GM23338 (cell line): Measurements from ENCODE around the gene FRAS1. TPM values are rescaled to one million over a fixed set of nuclear protein-coding genes. Genes with fewer than 3 reads are reported as not detected.

ENCODE experiments used
- ATAC-seq: fragments of 200-7000 bp; cut with Tn5 transposase; 3 replicates; pipeline ENCODE4 v1.9.1; 2020
- DNase-seq: peaks from one replicate; pipeline ENCODE4 v3.0.0-alpha.2; 2015; ENCODE audit warnings: low spot score
- H2AFZ ChIP-seq: fragments of 200-600 bp; sonication (generic); 2 replicates; pipeline ENCODE4 v1.8.0; 2016; ENCODE audit warnings: antibody characterized with exemption, mild to moderate bottlenecking, moderate library complexity
- H3F3A ChIP-seq: fragments of 200-600 bp; sonication (generic); replicated peaks from 2 replicates; pipeline ENCODE4 v1.8.0; 2017; ENCODE audit warnings: antibody characterized with exemption, mixed run types, low read depth
- H3K27ac ChIP-seq: fragments of 200-600 bp; sonication (generic); 2 replicates; pipeline ENCODE4 v1.6.1; 2016; ENCODE audit warnings: low read depth
- H3K27me3 ChIP-seq: fragments of 200-600 bp; sonication (generic); 2 replicates; pipeline ENCODE4 v1.8.0; 2016; ENCODE audit warnings: mild to moderate bottlenecking, mixed run types, moderate library complexity; ENCODE audit not compliant: insufficient read depth
- H3K36me3 ChIP-seq: fragments of 200-600 bp; sonication (generic); 2 replicates; pipeline ENCODE4 v1.8.0; 2016; ENCODE audit warnings: mild to moderate bottlenecking; ENCODE audit not compliant: insufficient read depth
- H3K4me1 ChIP-seq: fragments of 200-600 bp; sonication (generic); 2 replicates; pipeline ENCODE4 v1.8.0; 2016; ENCODE audit warnings: mild to moderate bottlenecking, moderate library complexity; ENCODE audit not compliant: insufficient read depth
- H3K4me2 ChIP-seq: fragments of 200-600 bp; sonication (generic); 2 replicates; pipeline ENCODE4 v1.7.1; 2017; ENCODE audit warnings: mixed run types
- H3K4me3 ChIP-seq: fragments of 200-600 bp; sonication (generic); 2 replicates; pipeline ENCODE4 v1.6.1; 2016; ENCODE audit warnings: mixed run types
- H3K79me2 ChIP-seq: fragments of 200-600 bp; sonication (generic); replicated peaks from 2 replicates; pipeline ENCODE4 v1.8.0; 2017; ENCODE audit warnings: mild to moderate bottlenecking; ENCODE audit not compliant: insufficient read depth
- H3K9me2 ChIP-seq: fragments of 200-600 bp; sonication (generic); 2 replicates; pipeline ENCODE4 v1.8.0; 2017; ENCODE audit not compliant: insufficient read depth
- H4K20me1 ChIP-seq: fragments of 200-600 bp; sonication (generic); replicated peaks from 2 replicates; pipeline ENCODE4 v1.8.0; 2017; ENCODE audit warnings: mild to moderate bottlenecking; ENCODE audit not compliant: insufficient read depth
- H3K27ac Mint-ChIP-seq: 2 replicates; pipeline ENCODE4 v1.8.0; 2020; ENCODE audit warnings: inconsistent platforms, mild to moderate bottlenecking, moderate library complexity, mixed read lengths
- H3K27me3 Mint-ChIP-seq: 3 replicates; pipeline ENCODE4 v1.8.0; 2022; ENCODE audit warnings: low read depth, mild to moderate bottlenecking, moderate library complexity, mixed read lengths, inconsistent platforms; ENCODE audit not compliant: insufficient read depth, poor library complexity
- H3K36me3 Mint-ChIP-seq: 3 replicates; pipeline ENCODE4 v1.8.0; 2021; ENCODE audit warnings: low read depth, mild to moderate bottlenecking, inconsistent platforms, moderate library complexity, mixed read lengths
- H3K4me1 Mint-ChIP-seq: 3 replicates; pipeline ENCODE4 v1.8.0; 2020; ENCODE audit warnings: mild to moderate bottlenecking, inconsistent platforms, mixed read lengths
- H3K4me3 Mint-ChIP-seq: 3 replicates; pipeline ENCODE4 v1.8.0; 2021; ENCODE audit warnings: moderate library complexity, mild to moderate bottlenecking, inconsistent platforms, mixed read lengths
- H3K9me3 Mint-ChIP-seq: 3 replicates; pipeline ENCODE4 v1.8.0; 2020; ENCODE audit warnings: moderate library complexity, mild to moderate bottlenecking, inconsistent platforms, mixed read lengths
- CREB1 ChIP-seq: fragments of 250-450 bp; sonication (Bioruptor Pico); IDR thresholded peaks from 2 replicates; pipeline ENCODE4 v1.5.0; 2020; ENCODE audit warnings: low read depth, mild to moderate bottlenecking, moderate library complexity
- EZH2 ChIP-seq: fragments of 200-600 bp; sonication (generic); IDR thresholded peaks from one replicate; pipeline ENCODE4 v1.8.0; 2017; ENCODE audit warnings: antibody characterized with exemption, mild to moderate bottlenecking, low read depth; ENCODE audit not compliant: unreplicated experiment
- EZH2phosphoT487 ChIP-seq: fragments of 200-600 bp; sonication (generic); IDR thresholded peaks from one replicate; pipeline ENCODE4 v1.8.1; 2018; ENCODE audit warnings: antibody characterized with exemption; ENCODE audit not compliant: unreplicated experiment
- JUNB ChIP-seq: IDR thresholded peaks from one replicate; pipeline ENCODE4 v1.6.1; 2016; ENCODE audit warnings: antibody characterized with exemption; ENCODE audit not compliant: unreplicated experiment
- POLR2AphosphoS5 ChIP-seq: IDR thresholded peaks from 2 replicates; pipeline ENCODE4 v1.6.1; 2016; ENCODE audit warnings: antibody characterized with exemption, low read depth
- STAT1 ChIP-seq: IDR thresholded peaks from one replicate; pipeline ENCODE4 v1.6.1; 2016; ENCODE audit warnings: antibody characterized with exemption; ENCODE audit not compliant: unreplicated experiment
- ZNF114 ChIP-seq: fragments of 250-450 bp; sonication (Bioruptor Pico); IDR thresholded peaks from 2 replicates; pipeline ENCODE4 v1.5.0; 2020; ENCODE audit warnings: mild to moderate bottlenecking, moderate library complexity
- polyA plus RNA-seq: library from polyadenylated mRNA; unstranded; fragments of >200 nt; fragmentation: Nextera tagmentation; extraction: Ambion mirVana; gene quantifications from 2 replicates; pipeline ENCODE4 v1.2.1, GENCODE V29; 2016
- total RNA-seq: library from RNA; depleted of rRNA; stranded (reverse); fragments of >200 nt; shearing (Covaris generic); gene quantifications from 2 replicates; pipeline ENCODE4 v1.2.3, GENCODE V29; 2014
- TF ChIP-seq, protein P1 (sequence below), 2 experiments: fragments of 200-600 bp in 1 of 2; sonication (generic) in 1 of 2; conservative IDR thresholded peaks; 2 replicates each; pipeline versions ENCODE4 v1.5.1 to v1.6.1; 2016 to 2017; ENCODE audit warnings: antibody characterized with exemption in 2 of 2, low read depth in 2 of 2, mild to moderate bottlenecking in 2 of 2, moderate library complexity in 1 of 2
- TF ChIP-seq, protein P2 (sequence below): IDR thresholded peaks from one replicate; pipeline ENCODE4 v1.6.1; 2018; ENCODE audit warnings: antibody characterized with exemption; ENCODE audit not compliant: unreplicated experiment
- TF ChIP-seq, protein P3 (sequence below): fragments of 250-450 bp; sonication (Bioruptor Pico); IDR thresholded peaks from 2 replicates; pipeline ENCODE4 v1.5.0; 2020; ENCODE audit warnings: mild to moderate bottlenecking, moderate library complexity

The FRAS1 gene
- total and polyA plus RNA-seq, 2 experiments from 2014 or later, result 12.4 to 108 TPM

DNA sequence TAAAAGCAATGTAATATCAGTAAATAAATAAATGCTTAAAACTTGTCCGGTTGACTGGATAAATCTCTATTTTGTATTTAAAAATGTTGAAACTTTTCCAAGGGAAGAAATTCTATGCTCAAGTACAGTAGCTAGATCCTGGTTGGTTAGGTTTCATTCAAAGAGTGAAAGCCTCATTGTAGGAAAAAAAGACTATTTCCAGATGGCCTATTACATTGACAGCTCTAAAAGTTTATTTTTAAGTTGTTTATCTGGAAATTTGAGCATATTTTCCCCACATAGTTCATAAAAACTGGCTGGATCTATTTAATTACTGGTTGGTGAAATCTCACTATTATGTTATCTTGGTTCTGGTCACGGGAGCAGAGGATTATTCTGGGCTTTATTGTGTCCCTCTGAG is 38.0 kb downstream of the FRAS1 start:
- Histone ChIP-seq H4K20me1 (no peaks in the 10 kb centered on the region), H3K36me3 (peaks cover 11% of the 10 kb centered on the region; the same call in 1 of the 2 replicates), H3K4me2 (no peak overlapping the region), H3F3A (peaks cover 21% of the 10 kb centered on the region), H3K27me3 (no peaks in the 10 kb centered on the region), H2AFZ (no peak overlapping the region), H3K4me1 (peaks cover 31% of the 10 kb centered on the region), H3K4me3 (no peak overlapping the region), H3K79me2 (peaks cover 32% of the 10 kb centered on the region), H3K9me2 (no peaks in the 10 kb centered on the region), H3K27ac (no peak overlapping the region)
- no peak overlapping the region for H3K4me3 Mint-ChIP-seq
- ATAC-seq, result no peak
- peaks cover 24% of the 10 kb centered on the region for H3K9me3 Mint-ChIP-seq
- TF ChIP-seq JUNB (no peak), POLR2AphosphoS5 (no peak)
- TF ChIP-seq, protein P1, sequence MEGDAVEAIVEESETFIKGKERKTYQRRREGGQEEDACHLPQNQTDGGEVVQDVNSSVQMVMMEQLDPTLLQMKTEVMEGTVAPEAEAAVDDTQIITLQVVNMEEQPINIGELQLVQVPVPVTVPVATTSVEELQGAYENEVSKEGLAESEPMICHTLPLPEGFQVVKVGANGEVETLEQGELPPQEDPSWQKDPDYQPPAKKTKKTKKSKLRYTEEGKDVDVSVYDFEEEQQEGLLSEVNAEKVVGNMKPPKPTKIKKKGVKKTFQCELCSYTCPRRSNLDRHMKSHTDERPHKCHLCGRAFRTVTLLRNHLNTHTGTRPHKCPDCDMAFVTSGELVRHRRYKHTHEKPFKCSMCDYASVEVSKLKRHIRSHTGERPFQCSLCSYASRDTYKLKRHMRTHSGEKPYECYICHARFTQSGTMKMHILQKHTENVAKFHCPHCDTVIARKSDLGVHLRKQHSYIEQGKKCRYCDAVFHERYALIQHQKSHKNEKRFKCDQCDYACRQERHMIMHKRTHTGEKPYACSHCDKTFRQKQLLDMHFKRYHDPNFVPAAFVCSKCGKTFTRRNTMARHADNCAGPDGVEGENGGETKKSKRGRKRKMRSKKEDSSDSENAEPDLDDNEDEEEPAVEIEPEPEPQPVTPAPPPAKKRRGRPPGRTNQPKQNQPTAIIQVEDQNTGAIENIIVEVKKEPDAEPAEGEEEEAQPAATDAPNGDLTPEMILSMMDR (conservative IDR thresholded peaks at IDR 0.05; ENCODE audit: low read depth in 2 of 2), result 0 out of 4 replicates have a peak, but pooled peaks of 1 of the 2 experiments have one; percentile 4
- peaks cover 3% of the 10 kb centered on the region for H3K27me3 Mint-ChIP-seq
- H3K36me3 Mint-ChIP-seq, result peaks cover 49% of the 10 kb centered on the region
- DNase-seq, result no peak
- peaks cover 21% of the 10 kb centered on the region for H3K4me1 Mint-ChIP-seq
- no peak overlapping the region for H3K27ac Mint-ChIP-seq

DNA sequence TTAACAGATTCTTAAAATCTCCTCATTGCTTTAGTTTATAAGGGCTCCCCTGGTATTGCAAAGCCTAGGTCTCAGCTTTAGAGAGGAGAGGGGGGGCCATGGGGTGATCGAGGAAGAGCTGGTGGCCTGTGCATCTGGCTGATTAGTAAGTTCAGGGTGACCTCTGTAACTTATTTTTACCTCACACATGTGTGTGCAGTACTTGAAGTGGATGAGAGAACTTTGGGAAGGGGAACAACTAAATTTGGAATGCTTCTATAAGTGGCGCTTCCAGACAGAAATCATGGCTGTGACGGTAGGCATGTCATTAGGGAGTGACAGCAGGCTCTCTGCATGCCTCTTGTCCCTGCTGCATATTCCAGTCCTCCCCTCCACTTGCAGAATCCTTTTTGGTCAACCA is 41.9 kb downstream of the FRAS1 start:
- Histone ChIP-seq H3F3A (no peaks in the 10 kb centered on the region), H3K4me2 (no peak overlapping the region), H3K36me3 (peaks cover 11% of the 10 kb centered on the region; the same call in 1 of the 2 replicates), H3K27ac (0 out of 2 replicates have a peak overlapping the region, but pooled peaks have one; percentile 72), H3K79me2 (peaks cover 48% of the 10 kb centered on the region), H3K4me1 (0 out of 2 replicates have a peak, but pooled peaks cover under 1% of the 10 kb centered on the region), H3K27me3 (no peaks in the 10 kb centered on the region), H3K9me2 (no peaks in the 10 kb centered on the region), H4K20me1 (0 out of 2 replicates have a peak, but pooled peaks cover 5% of the 10 kb centered on the region), H2AFZ (no peak overlapping the region), H3K4me3 (no peak overlapping the region)
- no peak overlapping the region for H3K27ac Mint-ChIP-seq
- ATAC-seq (no peak), DNase-seq (no peak)
- no peak for TF ChIP-seq EZH2
- TF ChIP-seq, protein P2, sequence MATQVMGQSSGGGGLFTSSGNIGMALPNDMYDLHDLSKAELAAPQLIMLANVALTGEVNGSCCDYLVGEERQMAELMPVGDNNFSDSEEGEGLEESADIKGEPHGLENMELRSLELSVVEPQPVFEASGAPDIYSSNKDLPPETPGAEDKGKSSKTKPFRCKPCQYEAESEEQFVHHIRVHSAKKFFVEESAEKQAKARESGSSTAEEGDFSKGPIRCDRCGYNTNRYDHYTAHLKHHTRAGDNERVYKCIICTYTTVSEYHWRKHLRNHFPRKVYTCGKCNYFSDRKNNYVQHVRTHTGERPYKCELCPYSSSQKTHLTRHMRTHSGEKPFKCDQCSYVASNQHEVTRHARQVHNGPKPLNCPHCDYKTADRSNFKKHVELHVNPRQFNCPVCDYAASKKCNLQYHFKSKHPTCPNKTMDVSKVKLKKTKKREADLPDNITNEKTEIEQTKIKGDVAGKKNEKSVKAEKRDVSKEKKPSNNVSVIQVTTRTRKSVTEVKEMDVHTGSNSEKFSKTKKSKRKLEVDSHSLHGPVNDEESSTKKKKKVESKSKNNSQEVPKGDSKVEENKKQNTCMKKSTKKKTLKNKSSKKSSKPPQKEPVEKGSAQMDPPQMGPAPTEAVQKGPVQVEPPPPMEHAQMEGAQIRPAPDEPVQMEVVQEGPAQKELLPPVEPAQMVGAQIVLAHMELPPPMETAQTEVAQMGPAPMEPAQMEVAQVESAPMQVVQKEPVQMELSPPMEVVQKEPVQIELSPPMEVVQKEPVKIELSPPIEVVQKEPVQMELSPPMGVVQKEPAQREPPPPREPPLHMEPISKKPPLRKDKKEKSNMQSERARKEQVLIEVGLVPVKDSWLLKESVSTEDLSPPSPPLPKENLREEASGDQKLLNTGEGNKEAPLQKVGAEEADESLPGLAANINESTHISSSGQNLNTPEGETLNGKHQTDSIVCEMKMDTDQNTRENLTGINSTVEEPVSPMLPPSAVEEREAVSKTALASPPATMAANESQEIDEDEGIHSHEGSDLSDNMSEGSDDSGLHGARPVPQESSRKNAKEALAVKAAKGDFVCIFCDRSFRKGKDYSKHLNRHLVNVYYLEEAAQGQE, result no peak
- TF ChIP-seq EZH2phosphoT487, result no peak
- no peak for TF ChIP-seq STAT1
- no peak for TF ChIP-seq ZNF114
- TF ChIP-seq CREB1 (CRISPR knock-in tag), result no peak
- TF ChIP-seq JUNB, result no peak
- TF ChIP-seq, protein P3, sequence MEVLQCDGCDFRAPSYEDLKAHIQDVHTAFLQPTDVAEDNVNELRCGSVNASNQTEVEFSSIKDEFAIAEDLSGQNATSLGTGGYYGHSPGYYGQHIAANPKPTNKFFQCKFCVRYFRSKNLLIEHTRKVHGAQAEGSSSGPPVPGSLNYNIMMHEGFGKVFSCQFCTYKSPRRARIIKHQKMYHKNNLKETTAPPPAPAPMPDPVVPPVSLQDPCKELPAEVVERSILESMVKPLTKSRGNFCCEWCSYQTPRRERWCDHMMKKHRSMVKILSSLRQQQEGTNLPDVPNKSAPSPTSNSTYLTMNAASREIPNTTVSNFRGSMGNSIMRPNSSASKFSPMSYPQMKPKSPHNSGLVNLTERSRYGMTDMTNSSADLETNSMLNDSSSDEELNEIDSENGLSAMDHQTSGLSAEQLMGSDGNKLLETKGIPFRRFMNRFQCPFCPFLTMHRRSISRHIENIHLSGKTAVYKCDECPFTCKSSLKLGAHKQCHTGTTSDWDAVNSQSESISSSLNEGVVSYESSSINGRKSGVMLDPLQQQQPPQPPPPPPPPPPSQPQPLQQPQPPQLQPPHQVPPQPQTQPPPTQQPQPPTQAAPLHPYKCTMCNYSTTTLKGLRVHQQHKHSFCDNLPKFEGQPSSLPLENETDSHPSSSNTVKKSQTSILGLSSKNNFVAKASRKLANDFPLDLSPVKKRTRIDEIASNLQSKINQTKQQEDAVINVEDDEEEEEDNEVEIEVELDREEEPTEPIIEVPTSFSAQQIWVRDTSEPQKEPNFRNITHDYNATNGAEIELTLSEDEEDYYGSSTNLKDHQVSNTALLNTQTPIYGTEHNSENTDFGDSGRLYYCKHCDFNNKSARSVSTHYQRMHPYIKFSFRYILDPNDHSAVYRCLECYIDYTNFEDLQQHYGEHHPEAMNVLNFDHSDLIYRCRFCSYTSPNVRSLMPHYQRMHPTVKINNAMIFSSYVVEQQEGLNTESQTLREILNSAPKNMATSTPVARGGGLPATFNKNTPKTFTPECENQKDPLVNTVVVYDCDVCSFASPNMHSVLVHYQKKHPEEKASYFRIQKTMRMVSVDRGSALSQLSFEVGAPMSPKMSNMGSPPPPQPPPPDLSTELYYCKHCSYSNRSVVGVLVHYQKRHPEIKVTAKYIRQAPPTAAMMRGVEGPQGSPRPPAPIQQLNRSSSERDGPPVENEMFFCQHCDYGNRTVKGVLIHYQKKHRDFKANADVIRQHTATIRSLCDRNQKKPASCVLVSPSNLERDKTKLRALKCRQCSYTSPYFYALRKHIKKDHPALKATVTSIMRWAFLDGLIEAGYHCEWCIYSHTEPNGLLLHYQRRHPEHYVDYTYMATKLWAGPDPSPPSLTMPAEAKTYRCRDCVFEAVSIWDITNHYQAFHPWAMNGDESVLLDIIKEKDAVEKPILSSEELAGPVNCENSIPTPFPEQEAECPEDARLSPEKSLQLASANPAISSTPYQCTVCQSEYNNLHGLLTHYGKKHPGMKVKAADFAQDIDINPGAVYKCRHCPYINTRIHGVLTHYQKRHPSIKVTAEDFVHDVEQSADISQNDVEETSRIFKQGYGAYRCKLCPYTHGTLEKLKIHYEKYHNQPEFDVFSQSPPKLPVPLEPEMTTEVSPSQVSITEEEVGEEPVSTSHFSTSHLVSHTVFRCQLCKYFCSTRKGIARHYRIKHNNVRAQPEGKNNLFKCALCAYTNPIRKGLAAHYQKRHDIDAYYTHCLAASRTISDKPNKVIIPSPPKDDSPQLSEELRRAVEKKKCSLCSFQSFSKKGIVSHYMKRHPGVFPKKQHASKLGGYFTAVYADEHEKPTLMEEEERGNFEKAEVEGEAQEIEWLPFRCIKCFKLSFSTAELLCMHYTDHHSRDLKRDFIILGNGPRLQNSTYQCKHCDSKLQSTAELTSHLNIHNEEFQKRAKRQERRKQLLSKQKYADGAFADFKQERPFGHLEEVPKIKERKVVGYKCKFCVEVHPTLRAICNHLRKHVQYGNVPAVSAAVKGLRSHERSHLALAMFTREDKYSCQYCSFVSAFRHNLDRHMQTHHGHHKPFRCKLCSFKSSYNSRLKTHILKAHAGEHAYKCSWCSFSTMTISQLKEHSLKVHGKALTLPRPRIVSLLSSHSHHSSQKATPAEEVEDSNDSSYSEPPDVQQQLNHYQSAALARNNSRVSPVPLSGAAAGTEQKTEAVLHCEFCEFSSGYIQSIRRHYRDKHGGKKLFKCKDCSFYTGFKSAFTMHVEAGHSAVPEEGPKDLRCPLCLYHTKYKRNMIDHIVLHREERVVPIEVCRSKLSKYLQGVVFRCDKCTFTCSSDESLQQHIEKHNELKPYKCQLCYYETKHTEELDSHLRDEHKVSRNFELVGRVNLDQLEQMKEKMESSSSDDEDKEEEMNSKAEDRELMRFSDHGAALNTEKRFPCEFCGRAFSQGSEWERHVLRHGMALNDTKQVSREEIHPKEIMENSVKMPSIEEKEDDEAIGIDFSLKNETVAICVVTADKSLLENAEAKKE (CRISPR knock-in tag), result no peak
- H3K9me3 Mint-ChIP-seq, result peaks cover 24% of the 10 kb centered on the region
- H3K36me3 Mint-ChIP-seq, result peaks cover 45% of the 10 kb centered on the region
- no peak overlapping the region for H3K4me3 Mint-ChIP-seq
- no peaks in the 10 kb centered on the region for H3K27me3 Mint-ChIP-seq
- H3K4me1 Mint-ChIP-seq, result no peaks in the 10 kb centered on the region; the same call in 2 of the 3 replicates
